GM12891 (cell line): ENCODE results near the gene ROBO1.

ENCODE experiments used
- POLR2A ChIP-seq: IDR thresholded peaks from 2 replicates; pipeline ENCODE4 v1.6.1; 2011; ENCODE audit warnings: low read depth, low read length, control low read depth
- POLR2AphosphoS5 ChIP-seq: IDR thresholded peaks from 2 replicates; pipeline ENCODE4 v1.6.1; 2011; ENCODE audit warnings: low read depth, low read length, control low read depth

DNA sequence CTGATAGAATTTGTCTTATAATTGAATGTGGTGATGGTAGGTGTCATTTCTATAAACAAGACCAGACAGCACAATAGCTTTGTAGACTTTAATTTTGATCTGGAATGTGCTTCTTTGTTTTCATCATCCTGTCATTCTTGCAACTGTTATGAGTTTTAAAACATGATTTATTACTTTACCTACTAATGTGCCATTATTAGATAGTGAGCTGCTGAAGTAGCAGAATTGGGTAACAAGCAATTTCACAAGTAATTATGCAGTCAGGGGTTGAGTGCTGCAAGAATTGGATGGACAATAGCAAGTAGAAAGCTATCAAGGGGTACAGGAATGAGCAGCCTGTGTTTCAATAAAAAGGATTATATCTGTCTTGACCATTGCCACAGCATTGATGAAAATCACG lies 975.6 kb downstream of the ROBO1 start:
- TF ChIP-seq POLR2A: no peak
- no peak for TF ChIP-seq POLR2AphosphoS5
